Ovary (tissue), 9 donors: ENCODE results near the gene PDXK. TPM values are rescaled to one million over a fixed set of nuclear protein-coding genes. Genes with fewer than 3 reads are reported as not detected.
"Not testable (repeated sequence)": the region's sequence is repeated elsewhere in the genome, so short reads cannot be mapped to it uniquely, and the experiment has no call there.

Source experiments
- DNase-seq, 5 donors: peaks; one replicate each; pipeline ENCODE4 v3.0.0-alpha.2; 2019 to 2020
- H3K27ac ChIP-seq, 2 donors: fragments of 200-600 bp; one replicate each; pipeline versions ENCODE4 v1.5.1 to v1.8.0; 2019 to 2022
- H3K27me3 ChIP-seq: fragments of 200-600 bp; one replicate; pipeline ENCODE4 v1.8.0; 2022
- H3K36me3 ChIP-seq: fragments of 200-600 bp; sonication (generic); one replicate; pipeline ENCODE4 v1.5.1; 2019
- H3K4me1 ChIP-seq: one replicate; pipeline ENCODE4 v1.8.1; 2013; ENCODE audit warnings: mild to moderate bottlenecking, moderate library complexity; ENCODE audit not compliant: insufficient read depth
- H3K4me3 ChIP-seq: fragments of 200-600 bp; sonication (generic); one replicate; pipeline ENCODE4 v1.5.1; 2017
- H3K9me3 ChIP-seq, 2 donors: fragments of 200-600 bp in 1 of 2; sonication (generic) in 1 of 2; one replicate each; pipeline versions ENCODE4 v1.5.1 to v1.8.1; 2013 to 2019; ENCODE audit warnings: mild to moderate bottlenecking in 1 of 2, moderate library complexity in 1 of 2
- EP300 ChIP-seq: sonication (generic); formaldehyde crosslinking; IDR thresholded peaks from one replicate; pipeline ENCODE4 v1.6.1; 2017; ENCODE audit warnings: antibody characterized with exemption
- POLR2A ChIP-seq: fragments of 450-650 bp; IDR thresholded peaks from one replicate; pipeline ENCODE4 v1.6.1; 2017; ENCODE audit warnings: antibody characterized with exemption, mild to moderate bottlenecking, moderate library complexity
- WGBS, 3 donors: extraction: QIAGEN DNeasy Blood & Tissue Kit in 1 of 3; methylation state at CpG; one replicate each; pipeline versions ENCODE4 v1.1.5 to v1.1.7; 2013 to 2017; 5-methylcytosine and 5-hydroxymethylcytosine counted together
- intact Hi-C, 4 donors: fragments of 100-400 bp; cut with DNase I; formaldehyde crosslinking; loops; one replicate each; pipeline versions ENCODE4 v1.11.0 to v1.15.1; 2022 to 2023
- polyA plus RNA-seq, 2 donors: library from polyadenylated mRNA; stranded (reverse); fragments of 200-250 nt in 1 of 2; fragments of 350-450 nt in 1 of 2; fragmentation: Illumina TruSeq in 1 of 2; extraction: RNeasy Lipid Tissue Mini Kit (QIAGEN cat#74804) in 1 of 2; gene quantifications; one replicate each; pipeline ENCODE4 v1.2.3, GENCODE V29; 2013 to 2014
- total RNA-seq, 7 donors: library from RNA; depleted of rRNA in 2 of 7; stranded (reverse); fragments of >200 nt in 2 of 7; fragmentation: NEBNext Ultra II Directional in 3 of 7; extraction: Animal tissue kit (Norgen Biotek cat#: 25700) in 3 of 7; gene quantifications; one replicate each; pipeline versions ENCODE4 v1.1.0 to v1.2.4, GENCODE V29; 2016 to 2023
- TF ChIP-seq, protein P1 (sequence below), 3 donors: fragments of 450-650 bp in 2 of 3; fragments of 200-600 bp in 1 of 3; IDR thresholded peaks; one replicate each; pipeline versions ENCODE4 v1.5.1 to v1.8.0; 2016 to 2022; ENCODE audit warnings: antibody characterized with exemption in 3 of 3, mild to moderate bottlenecking in 1 of 3
- donor health status: DM: no; HTN: no; CAD: no; lungs with moderate emphysema.
- donor health status: DM: no; HTN: no; CAD: no.
- donor health status: Bipolar disorder and iron deficiency.
- donor health status: DM: yes; HTN: yes; CAD: no.
- donor health status: DM: no; HTN: no; CAD: no.
- donor health status: DM: yes; HTN: yes; CAD: no.

Gene PDXK
- total and polyA plus RNA-seq, 9 donors = 19.9 to 125 (median 88.6) TPM

DNA sequence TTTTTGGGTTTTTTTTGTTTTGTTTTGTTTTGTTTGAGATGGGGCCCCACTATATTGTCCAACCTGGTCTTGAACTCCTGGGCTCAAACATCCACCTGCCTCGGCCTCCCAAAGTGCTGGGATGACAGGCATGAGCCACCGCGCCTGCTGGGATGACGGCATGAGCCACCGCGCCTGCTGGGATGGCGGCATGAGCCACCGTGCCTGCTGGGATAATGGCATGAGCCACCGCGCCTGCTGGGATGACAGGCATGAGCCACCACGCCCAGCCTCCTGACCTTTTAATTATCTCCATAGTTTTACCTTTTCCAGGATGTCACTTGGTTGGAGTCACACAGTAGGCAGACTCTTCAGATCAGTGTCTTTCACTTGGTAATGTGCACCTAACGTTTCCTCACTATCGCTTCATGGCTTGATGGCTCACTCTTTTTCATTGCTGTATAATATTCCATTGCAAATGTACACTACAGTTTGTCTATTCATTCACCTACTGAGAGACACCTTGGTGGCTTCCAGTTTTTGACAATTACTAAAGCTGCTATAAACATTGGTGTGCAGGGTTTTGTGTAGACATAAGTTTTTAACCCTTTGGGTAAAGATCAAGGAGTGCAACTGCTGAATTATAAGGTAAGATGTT is 10.1 kb upstream of the PDXK start:
- DNase-seq = no peak
- Histone ChIP-seq H3K27ac (no peak overlapping the region), H3K4me1 (no peaks in the 10 kb centered on the region), H3K36me3 (no peaks in the 10 kb centered on the region), H3K4me3 (no peak overlapping the region), H3K27me3 (no peaks in the 10 kb centered on the region), H3K9me3 (no peaks in the 10 kb centered on the region)
- WGBS, 3 donors = 92 to 94% (median 93%) methylated on average over 13 of the region's 13 CpGs
- intact Hi-C loops = no loop called here
- no peak for TF ChIP-seq EP300
- TF ChIP-seq POLR2A = no peak
- TF ChIP-seq, protein P1, sequence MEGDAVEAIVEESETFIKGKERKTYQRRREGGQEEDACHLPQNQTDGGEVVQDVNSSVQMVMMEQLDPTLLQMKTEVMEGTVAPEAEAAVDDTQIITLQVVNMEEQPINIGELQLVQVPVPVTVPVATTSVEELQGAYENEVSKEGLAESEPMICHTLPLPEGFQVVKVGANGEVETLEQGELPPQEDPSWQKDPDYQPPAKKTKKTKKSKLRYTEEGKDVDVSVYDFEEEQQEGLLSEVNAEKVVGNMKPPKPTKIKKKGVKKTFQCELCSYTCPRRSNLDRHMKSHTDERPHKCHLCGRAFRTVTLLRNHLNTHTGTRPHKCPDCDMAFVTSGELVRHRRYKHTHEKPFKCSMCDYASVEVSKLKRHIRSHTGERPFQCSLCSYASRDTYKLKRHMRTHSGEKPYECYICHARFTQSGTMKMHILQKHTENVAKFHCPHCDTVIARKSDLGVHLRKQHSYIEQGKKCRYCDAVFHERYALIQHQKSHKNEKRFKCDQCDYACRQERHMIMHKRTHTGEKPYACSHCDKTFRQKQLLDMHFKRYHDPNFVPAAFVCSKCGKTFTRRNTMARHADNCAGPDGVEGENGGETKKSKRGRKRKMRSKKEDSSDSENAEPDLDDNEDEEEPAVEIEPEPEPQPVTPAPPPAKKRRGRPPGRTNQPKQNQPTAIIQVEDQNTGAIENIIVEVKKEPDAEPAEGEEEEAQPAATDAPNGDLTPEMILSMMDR (IDR thresholded peaks at IDR 0.05) = no peak

DNA sequence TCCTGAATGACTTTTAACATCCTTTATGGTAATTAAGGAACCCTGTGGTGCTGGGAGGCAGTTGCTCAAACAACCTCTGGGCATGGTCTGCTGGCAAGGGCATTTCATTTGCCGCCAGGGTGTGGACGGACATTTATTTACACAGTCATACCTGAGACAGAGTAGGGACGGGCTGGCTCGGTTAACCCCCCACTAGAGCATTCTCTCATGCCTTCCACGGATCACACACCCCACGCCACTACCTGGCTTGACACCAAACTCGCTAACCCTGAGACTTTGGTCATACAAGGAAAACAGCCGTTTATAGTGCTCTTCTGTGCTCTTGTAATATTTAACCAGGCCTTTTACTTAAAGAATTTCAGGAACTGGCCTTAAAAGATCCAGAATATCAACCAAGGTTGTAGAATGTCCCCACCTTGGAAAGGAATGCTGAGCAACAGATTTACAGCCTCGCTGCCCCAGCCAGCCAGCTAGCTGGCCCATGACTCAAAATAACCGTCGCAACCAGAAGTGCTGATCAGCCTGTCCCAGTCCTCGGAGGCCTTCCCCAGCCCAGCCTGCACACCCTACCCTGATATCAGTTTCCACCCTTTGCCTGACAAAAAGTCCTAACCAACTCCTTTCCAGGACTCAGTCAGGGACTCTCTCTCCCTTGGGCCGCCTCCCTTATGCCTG is 6.5 kb upstream of the PDXK start:
- 56 to 58% (median 57%) methylated on average over 13 of the region's 13 CpGs for WGBS, 3 donors
- Histone ChIP-seq H3K36me3 (no peaks in the 10 kb centered on the region), H3K27ac (no peak overlapping the region), H3K27me3 (no peaks in the 10 kb centered on the region), H3K9me3 (no peaks in the 10 kb centered on the region), H3K4me3 (no peak overlapping the region), H3K4me1 (no peaks in the 10 kb centered on the region)
- TF ChIP-seq EP300 = no peak
- TF ChIP-seq, protein P1 (IDR thresholded peaks at IDR 0.05) = no peak
- TF ChIP-seq POLR2A = no peak
- intact Hi-C loops = no loop called here
- no peak for DNase-seq

DNA sequence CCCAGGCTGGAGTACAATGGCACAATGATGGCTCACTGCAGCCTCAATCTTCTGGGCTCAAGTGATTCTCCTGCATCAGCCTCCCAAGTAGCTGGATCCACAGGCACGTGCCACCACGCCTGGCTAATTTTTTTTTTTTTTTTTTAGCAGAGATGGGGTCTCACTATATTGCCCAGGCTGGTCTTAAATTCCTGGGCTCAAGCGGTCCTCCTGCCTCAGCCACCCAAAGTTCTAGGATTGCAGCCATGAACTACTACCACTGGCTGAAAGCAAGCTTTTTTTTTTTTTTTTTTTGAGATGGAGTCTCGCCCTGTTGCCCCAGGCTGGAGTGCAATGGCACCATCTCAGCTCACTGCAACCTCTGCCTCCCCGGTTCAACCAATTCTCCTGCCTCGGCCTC is 5.8 kb upstream of the PDXK start:
- intact Hi-C loops, H3K36me3 ChIP-seq, DNase-seq, H3K4me1 ChIP-seq, H3K4me3 ChIP-seq, H3K9me3 ChIP-seq, H3K27me3 ChIP-seq, H3K27ac ChIP-seq: not testable (repeated sequence)
- 95 to 98% (median 98%) methylated on average over 6 of the region's 6 CpGs for WGBS, 3 donors

DNA sequence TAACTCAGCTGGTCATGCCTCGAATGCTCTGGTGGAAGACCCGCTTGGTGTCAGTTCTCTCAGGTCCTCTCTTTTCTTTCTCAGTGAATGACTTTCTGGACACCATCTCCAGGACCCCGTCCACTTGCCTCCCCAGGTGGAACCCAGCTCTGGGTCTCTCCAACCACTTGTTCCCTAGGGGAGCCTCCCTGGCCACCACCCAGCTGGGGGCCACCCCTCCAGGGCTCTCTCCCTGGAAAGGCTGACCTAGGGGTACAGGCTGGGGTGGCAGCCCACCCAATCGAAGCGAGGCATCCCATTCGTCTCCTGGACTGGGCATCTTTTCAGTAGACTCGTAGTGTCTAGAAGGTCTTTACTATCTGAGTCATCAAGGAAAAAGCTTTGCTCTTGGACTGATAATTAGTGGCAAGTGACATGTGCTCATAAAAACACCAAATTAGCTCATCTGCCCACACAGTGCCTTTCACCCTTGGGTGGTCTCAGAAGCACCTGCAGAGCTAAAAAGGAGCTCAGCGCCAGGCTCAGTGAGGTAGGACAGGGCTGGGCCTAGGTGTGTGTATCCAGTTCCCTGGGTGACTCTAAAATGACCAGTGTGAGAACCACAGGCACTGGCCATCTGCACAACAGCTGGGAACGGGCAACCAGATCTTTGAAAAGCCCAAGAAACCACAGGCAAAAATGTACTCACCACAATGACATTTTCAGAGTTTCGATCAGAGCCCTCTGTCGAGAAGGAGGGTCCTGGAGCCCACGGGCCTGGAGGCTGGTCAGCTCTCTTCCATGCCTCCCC is 2.4 kb upstream of the PDXK start:
- intact Hi-C loops = no loop called here
- H3K27ac ChIP-seq = no peak overlapping the region
- no peaks in the 10 kb centered on the region for H3K27me3 ChIP-seq
- no peak overlapping the region for H3K4me3 ChIP-seq
- DNase-seq = no peak
- no peak for TF ChIP-seq POLR2A
- no peak for TF ChIP-seq EP300
- no peaks in the 10 kb centered on the region for H3K9me3 ChIP-seq
- H3K4me1 ChIP-seq = peaks cover 16% of the 10 kb centered on the region
- 64 to 81% (median 70%) methylated on average over 12 of the region's 12 CpGs for WGBS, 3 donors
- H3K36me3 ChIP-seq = no peaks in the 10 kb centered on the region

DNA sequence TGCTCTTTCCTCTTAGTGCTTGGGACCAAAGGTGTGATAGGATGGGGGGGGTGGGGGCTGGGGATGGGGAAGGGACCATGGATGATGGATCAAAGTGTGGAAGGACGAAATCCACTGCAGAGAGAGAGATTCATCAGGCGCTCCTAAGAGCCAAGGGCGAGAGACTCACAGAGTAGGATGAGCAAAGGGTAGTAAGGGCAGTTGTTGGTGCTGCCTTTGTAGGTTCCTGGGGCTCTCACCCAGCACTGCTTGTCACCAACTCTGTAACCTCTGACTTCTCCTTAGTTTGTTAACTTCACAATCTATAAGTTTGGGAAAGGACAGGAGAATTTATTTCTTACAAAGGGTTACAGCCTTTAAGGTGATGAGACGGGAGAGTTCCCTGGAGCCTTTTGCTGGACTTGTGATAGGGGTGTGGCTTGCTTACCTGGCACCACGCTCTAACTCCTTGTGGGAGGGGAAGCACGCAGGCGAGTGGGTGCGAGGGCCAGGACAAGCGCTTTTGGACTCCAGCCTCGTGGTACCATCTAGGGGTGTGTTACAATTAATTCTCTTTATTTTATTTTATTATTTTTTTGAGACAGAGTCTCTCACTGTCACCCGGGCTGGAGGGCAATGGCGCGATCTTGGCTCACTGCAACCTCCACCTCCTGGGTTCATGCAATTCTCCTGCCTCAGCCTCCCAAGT is 1.6 kb upstream of the PDXK start:
- Histone ChIP-seq H3K27ac (no peak overlapping the region), H3K4me3 (no peak overlapping the region), H3K4me1 (peaks cover 20% of the 10 kb centered on the region), H3K9me3 (no peaks in the 10 kb centered on the region), H3K27me3 (no peaks in the 10 kb centered on the region), H3K36me3 (no peaks in the 10 kb centered on the region)
- intact Hi-C loops = no loop called here
- no peak for TF ChIP-seq POLR2A
- TF ChIP-seq, protein P1 (IDR thresholded peaks at IDR 0.05) = no peak
- TF ChIP-seq EP300 = no peak
- 86 to 89% (median 88%) methylated on average over 13 of the region's 13 CpGs for WGBS, 3 donors
- DNase-seq = no peak
